HEK293T (cell line): Measurements from ENCODE around the gene LANCL3.

ENCODE experiments used
- CTCF ChIA-PET: fragments of 350-600 bp; formaldehyde crosslinking; extraction: SDS; loops from one replicate; lab custom pipeline; 2021; ENCODE audit warnings: antibody characterized with exemption, inconsistent platforms; lab: Yijun Ruan, JAX
- POLR2A ChIA-PET: fragments of 350-600 bp; formaldehyde crosslinking; extraction: SDS; loops from one replicate; lab custom pipeline; 2020; ENCODE audit warnings: antibody characterized with exemption, inconsistent platforms; lab: Yijun Ruan, JAX
- DNase-seq: peaks from one replicate; pipeline ENCODE4 v3.0.0; 2012; ENCODE audit warnings: mixed read lengths; ENCODE audit errors: extremely low spot score
- ARNT ChIP-seq: fragments of 450-650 bp; IDR thresholded peaks from 2 replicates; pipeline ENCODE4 v1.6.1; 2017; ENCODE audit warnings: mild to moderate bottlenecking
- BHLHE40 ChIP-seq: fragments of 450-650 bp; IDR thresholded peaks from 2 replicates; pipeline ENCODE4 v1.6.1; 2016; ENCODE audit warnings: mild to moderate bottlenecking, moderate library complexity, borderline replicate concordance
- CTBP1 ChIP-seq: fragments of 450-650 bp; IDR thresholded peaks from 2 replicates; pipeline ENCODE4 v1.6.1; 2016; ENCODE audit warnings: borderline replicate concordance
- ELF4 ChIP-seq: fragments of 450-650 bp; IDR thresholded peaks from 2 replicates; pipeline ENCODE4 v1.6.1; 2017; ENCODE audit warnings: antibody characterized with exemption
- FOXA1 ChIP-seq: fragments of 450-650 bp; IDR thresholded peaks from 2 replicates; pipeline ENCODE4 v1.6.1; 2016; ENCODE audit warnings: mild to moderate bottlenecking
- FOXK2 ChIP-seq: fragments of 450-650 bp; IDR thresholded peaks from 2 replicates; pipeline ENCODE4 v1.6.1; 2016; ENCODE audit warnings: mild to moderate bottlenecking
- FOXM1 ChIP-seq: fragments of 450-650 bp; IDR thresholded peaks from 2 replicates; pipeline ENCODE4 v1.6.1; 2017; ENCODE audit warnings: mild to moderate bottlenecking, borderline replicate concordance
- HDGF ChIP-seq: fragments of 450-650 bp; IDR thresholded peaks from 2 replicates; pipeline ENCODE4 v1.6.1; 2017; ENCODE audit warnings: antibody characterized with exemption, borderline replicate concordance
- L3MBTL2 ChIP-seq: fragments of 450-650 bp; conservative IDR thresholded peaks from 2 replicates; pipeline ENCODE4 v1.6.1; 2016; ENCODE audit warnings: mild to moderate bottlenecking
- LEF1 ChIP-seq: fragments of 450-650 bp; IDR thresholded peaks from 2 replicates; pipeline ENCODE4 v1.6.1; 2017; ENCODE audit warnings: mild to moderate bottlenecking, borderline replicate concordance
- NFRKB ChIP-seq: fragments of 450-650 bp; IDR thresholded peaks from 2 replicates; pipeline ENCODE4 v1.6.1; 2016; ENCODE audit warnings: mild to moderate bottlenecking, moderate library complexity
- SP1 ChIP-seq: fragments of 450-650 bp; IDR thresholded peaks from 2 replicates; pipeline ENCODE4 v1.6.1; 2017
- SUZ12 ChIP-seq: fragments of 450-650 bp; IDR thresholded peaks from 2 replicates; pipeline ENCODE4 v1.6.1; 2016; ENCODE audit warnings: mild to moderate bottlenecking
- TARDBP ChIP-seq: fragments of 450-650 bp; IDR thresholded peaks from 2 replicates; pipeline ENCODE4 v1.6.1; 2016
- ZNF384 ChIP-seq: fragments of 450-650 bp; IDR thresholded peaks from 2 replicates; pipeline ENCODE4 v1.6.1; 2016
- TF ChIP-seq, protein P1 (sequence below): fragments of 450-650 bp; IDR thresholded peaks from 2 replicates; pipeline ENCODE4 v1.6.1; 2016

The LANCL3 gene

DNA sequence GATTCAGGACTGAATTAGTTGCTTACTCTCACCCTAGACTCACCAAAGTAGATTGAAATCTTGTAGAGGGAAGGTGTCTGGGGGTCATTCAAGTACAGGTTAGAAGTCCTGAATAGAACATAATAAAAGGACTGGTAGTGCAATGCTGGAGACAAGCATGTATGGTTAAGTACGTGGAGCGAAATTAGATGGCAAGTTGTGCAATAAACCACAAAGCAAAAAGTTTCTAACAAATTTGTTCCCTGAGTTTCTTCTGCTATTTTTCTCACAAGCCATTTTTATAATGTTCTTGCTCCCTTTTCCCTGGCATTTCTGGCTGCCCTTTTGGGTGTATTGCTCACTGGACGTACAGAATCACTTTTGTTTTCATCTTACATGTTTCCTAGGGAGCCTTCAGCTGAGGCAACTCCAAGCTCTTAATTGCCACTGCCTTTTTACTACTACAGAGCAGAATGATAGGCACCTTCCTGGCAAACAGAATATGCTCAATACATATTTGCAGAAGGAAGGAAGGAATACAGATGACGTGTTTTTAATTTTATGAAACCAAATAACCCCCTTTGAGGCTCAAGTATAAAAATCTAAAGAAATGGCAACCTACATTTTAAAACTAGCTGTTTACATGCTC is 23.4 kb downstream of the LANCL3 start:
- TF ChIP-seq NFRKB (no peak), FOXK2 (no peak), ELF4 (no peak), L3MBTL2 (no peak), FOXM1 (no peak)
- ChIA-PET POLR2A (no interaction called here), CTCF (no interaction called here)
- DNase-seq = no peak

DNA sequence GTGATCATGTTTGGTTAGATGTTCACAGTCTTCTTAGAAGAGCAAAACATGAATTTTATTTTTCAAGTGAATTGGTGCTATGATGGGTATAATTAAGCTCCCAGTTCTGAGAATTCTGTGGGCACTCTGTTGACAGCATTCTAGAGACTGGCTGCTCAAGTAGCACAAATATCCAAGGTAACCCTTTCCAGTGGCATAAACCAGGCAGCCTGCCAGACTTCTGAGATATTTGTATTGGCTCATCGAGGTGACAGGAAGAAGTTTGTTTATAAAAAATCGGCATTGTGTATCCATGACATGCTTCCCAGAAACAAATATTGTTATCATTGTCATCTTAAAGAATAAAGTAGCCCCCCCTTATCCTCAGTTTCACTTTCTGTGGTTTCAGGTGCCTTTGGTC is 28.3 kb downstream of the LANCL3 start:
- ChIA-PET CTCF (no interaction called here), POLR2A (no interaction called here)
- no peak for TF ChIP-seq CTBP1
- TF ChIP-seq, protein P1, sequence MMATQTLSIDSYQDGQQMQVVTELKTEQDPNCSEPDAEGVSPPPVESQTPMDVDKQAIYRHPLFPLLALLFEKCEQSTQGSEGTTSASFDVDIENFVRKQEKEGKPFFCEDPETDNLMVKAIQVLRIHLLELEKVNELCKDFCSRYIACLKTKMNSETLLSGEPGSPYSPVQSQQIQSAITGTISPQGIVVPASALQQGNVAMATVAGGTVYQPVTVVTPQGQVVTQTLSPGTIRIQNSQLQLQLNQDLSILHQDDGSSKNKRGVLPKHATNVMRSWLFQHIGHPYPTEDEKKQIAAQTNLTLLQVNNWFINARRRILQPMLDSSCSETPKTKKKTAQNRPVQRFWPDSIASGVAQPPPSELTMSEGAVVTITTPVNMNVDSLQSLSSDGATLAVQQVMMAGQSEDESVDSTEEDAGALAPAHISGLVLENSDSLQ = no peak
- TF ChIP-seq SUZ12 = no peak
- TF ChIP-seq SP1 = no peak
- no peak for TF ChIP-seq NFRKB
- TF ChIP-seq TARDBP = no peak
- TF ChIP-seq BHLHE40 = no peak
- no peak for TF ChIP-seq L3MBTL2
- no peak for TF ChIP-seq FOXM1
- no peak for TF ChIP-seq ELF4
- no peak for TF ChIP-seq ARNT
- no peak for DNase-seq

DNA sequence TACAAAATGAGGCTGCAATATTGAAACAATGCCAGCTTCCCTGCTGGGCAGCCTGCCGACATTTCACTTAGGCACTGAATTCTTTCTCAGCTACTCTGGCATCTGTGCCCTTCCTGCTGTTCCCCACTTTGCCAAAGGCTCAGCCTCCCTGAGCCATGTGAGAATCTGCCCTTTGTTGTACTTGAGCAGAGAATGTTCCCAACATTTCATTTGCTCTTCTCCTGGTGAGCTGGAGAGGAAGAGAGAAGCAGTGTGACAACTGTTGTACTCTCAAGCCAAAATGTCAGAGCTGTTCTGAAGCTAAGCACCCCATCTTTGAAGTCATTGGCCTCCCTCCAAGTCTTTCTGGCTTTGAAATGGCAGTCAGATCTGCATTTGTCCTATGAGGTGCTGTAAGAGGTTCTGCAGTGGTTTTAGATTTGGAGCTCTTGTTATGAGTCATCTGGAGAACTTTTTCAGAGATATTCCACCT is 32.5 kb downstream of the LANCL3 start:
- no peak for DNase-seq
- TF ChIP-seq FOXK2 (no peak), L3MBTL2 (no peak), TARDBP (no peak), SUZ12 (no peak), SP1 (no peak), ARNT (no peak), ZNF384 (no peak), NFRKB (no peak), FOXM1 (no peak), FOXA1 (no peak), ELF4 (no peak), CTBP1 (no peak), LEF1 (no peak), BHLHE40 (no peak), HDGF (no peak)
- TF ChIP-seq, protein P1 = no peak
- CTCF ChIA-PET = no interaction called here
- POLR2A ChIA-PET = no interaction called here

DNA sequence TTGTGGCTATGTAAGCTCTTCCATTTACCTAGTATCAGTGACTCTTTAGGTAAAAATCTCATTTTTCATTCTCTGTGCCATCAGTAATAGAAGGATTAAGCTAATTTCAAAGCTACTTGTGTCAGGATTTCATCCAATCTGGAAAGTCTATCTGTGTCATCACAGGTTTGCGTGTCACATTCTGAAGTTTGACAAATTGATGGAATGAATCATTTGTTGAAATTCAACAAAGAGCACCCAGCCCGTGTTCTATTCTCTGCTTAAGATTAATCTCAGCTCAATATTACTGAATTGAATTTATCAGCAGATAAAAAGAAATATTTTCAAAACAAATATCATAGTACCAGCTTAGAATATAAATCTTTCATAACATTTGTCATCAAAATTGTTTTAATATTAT is 35.8 kb downstream of the LANCL3 start:
- CTCF ChIA-PET = no interaction called here
- TF ChIP-seq FOXK2 (no peak), FOXA1 (no peak), SUZ12 (no peak), CTBP1 (no peak), ZNF384 (no peak), ARNT (no peak), TARDBP (no peak), LEF1 (no peak), BHLHE40 (no peak), ELF4 (no peak), HDGF (no peak), NFRKB (no peak), SP1 (no peak), FOXM1 (no peak), L3MBTL2 (no peak)
- TF ChIP-seq, protein P1 = no peak
- no peak for DNase-seq
- POLR2A ChIA-PET = no interaction called here

DNA sequence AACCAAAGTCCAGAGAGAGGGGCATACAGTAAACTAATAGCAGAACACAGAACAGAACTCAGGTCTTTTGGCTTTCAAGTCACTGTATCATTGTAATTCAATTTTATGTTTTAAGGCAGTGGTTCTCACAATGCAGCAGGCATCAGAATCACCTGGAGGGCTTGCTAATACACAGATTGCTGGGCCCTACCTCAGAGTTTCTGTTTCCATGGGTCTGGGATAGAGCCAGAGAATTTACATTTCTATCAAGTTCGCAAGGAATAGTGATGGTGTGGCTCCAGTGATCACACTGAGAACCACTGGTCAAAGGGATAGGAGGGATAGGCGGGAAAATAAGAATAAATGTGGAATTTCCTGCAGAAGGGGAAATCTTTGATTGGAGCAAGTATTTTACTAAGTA is 36.7 kb downstream of the LANCL3 start:
- ChIA-PET POLR2A (no interaction called here), CTCF (no interaction called here)
- TF ChIP-seq ZNF384 (no peak), ELF4 (no peak), ARNT (no peak), TARDBP (no peak), L3MBTL2 (no peak), FOXK2 (no peak), NFRKB (no peak), HDGF (no peak)
- no peak for DNase-seq

DNA sequence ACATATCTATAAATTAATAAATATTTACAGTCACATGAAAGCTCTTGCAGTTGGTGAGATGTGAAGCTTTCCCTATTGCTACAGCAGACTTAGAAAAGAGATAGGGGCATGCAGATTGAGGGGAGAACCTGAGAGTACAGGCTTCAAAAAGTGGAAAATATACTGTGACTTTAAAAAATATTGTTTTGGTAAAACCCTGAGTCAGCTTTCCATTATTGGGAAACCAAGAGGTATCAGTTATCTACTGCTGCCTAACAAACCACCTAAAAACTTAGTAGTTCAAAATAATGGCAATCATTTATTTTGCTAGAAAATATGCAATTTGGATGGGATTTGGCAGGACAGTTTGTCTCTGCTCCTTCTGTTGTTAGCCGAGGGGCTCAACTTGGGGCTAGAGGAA is 38.3 kb downstream of the LANCL3 start:
- no peak for TF ChIP-seq SP1
- POLR2A ChIA-PET = no interaction called here
- CTCF ChIA-PET = no interaction called here
- DNase-seq = no peak

DNA sequence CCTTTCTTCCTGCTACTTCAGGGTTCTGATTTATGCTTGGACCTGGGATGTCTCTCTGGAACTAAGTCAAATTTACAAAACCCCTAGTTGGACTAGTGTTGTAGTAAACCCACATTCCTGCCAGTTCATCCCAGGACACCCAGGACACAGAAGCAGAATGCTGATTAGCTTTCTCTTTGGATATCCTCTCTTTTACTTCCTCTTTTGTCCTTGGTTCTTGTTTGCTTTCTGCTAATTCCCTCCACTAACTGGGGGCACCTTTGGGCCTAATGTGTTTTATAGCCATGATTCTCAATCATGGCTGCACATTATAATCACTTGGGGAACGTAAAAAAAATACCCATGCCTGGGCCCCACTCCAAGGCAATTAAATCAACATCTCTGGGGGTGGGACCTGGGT is 42.5 kb downstream of the LANCL3 start:
- ChIA-PET CTCF (no interaction called here), POLR2A (no interaction called here)
- no peak for DNase-seq
- TF ChIP-seq NFRKB (no peak), HDGF (no peak), FOXK2 (no peak), FOXA1 (no peak), FOXM1 (no peak), CTBP1 (no peak), SUZ12 (no peak), ZNF384 (no peak), ELF4 (no peak), LEF1 (no peak), L3MBTL2 (no peak), ARNT (no peak), TARDBP (no peak), SP1 (no peak), BHLHE40 (no peak)
- TF ChIP-seq, protein P1 = no peak
